B cell (primary cell): ENCODE measurements around the gene ANKS6. TPM values are rescaled to one million over a fixed set of nuclear protein-coding genes. Genes with fewer than 3 reads are reported as not detected.

ENCODE experiments used
- ATAC-seq: fragments of 200-7000 bp; cut with Tn5 transposase; one replicate; pipeline ENCODE4 v1.10.0; 2021; ENCODE audit warnings: low read depth, mild to moderate bottlenecking, moderate number of reproducible peaks, moderate library complexity
- CTCF ChIA-PET: fragments of 350-600 bp; sonication (Branson Sonifier 250); formaldehyde crosslinking; loops from one replicate; lab custom pipeline; 2021; ENCODE audit warnings: antibody characterized with exemption, inconsistent platforms; lab: Charles Lee
- POLR2A ChIA-PET: fragments of 350-600 bp; sonication (Branson Sonifier 250); formaldehyde crosslinking; loops from one replicate; lab custom pipeline; 2021; ENCODE audit warnings: antibody characterized with exemption; lab: Charles Lee
- DNase-seq: peaks from one replicate; pipeline ENCODE4 v3.0.0; 2013
- H2AFZ ChIP-seq: 2 replicates; pipeline ENCODE4 v1.6.1; 2012; ENCODE audit warnings: mild to moderate bottlenecking, low read depth, low read length; ENCODE audit not compliant: insufficient read depth, poor library complexity, severe bottlenecking
- H3K27ac ChIP-seq, 2 donors: 1 replicate in 1 of 2; 2 replicates in 1 of 2; pipeline ENCODE4 v1.5.1; 2012 to 2013; ENCODE audit warnings: low read length in 2 of 2, mild to moderate bottlenecking in 2 of 2, moderate library complexity in 1 of 2
- H3K27me3 ChIP-seq, 4 experiments: fragments of 200-600 bp in 1 of 4; sonication (generic) in 1 of 4; replicated peaks in 1 of 4; 1 replicate in 2 of 4; 2 replicates in 2 of 4; pipeline versions ENCODE4 v1.6.1 to v1.7.0; 2013 to 2016; ENCODE audit warnings: low read length in 3 of 4, mild to moderate bottlenecking in 2 of 4, mixed read lengths in 1 of 4, moderate library complexity in 1 of 4; ENCODE audit not compliant: insufficient read depth in 4 of 4, control insufficient read depth in 3 of 4; ENCODE audit errors: control extremely low read depth in 1 of 4
- H3K36me3 ChIP-seq, 2 experiments: replicated peaks in 1 of 2; 1 replicate in 1 of 2; 2 replicates in 1 of 2; pipeline versions ENCODE4 v1.6.1 to v1.7.1; 2013; ENCODE audit warnings: low read length in 1 of 2; ENCODE audit not compliant: insufficient read depth in 2 of 2, control insufficient read depth in 1 of 2; ENCODE audit errors: control extremely low read depth in 1 of 2, extremely low read depth in 1 of 2
- H3K4me1 ChIP-seq, 2 donors: fragments of 200-600 bp in 1 of 2; sonication (generic) in 1 of 2; 1 replicate in 1 of 2; 2 replicates in 1 of 2; pipeline versions ENCODE4 v1.5.1 to v1.6.1; 2013 to 2017; ENCODE audit warnings: low read length in 2 of 2; ENCODE audit not compliant: control insufficient read depth in 2 of 2, insufficient read depth in 2 of 2
- H3K4me2 ChIP-seq: replicated peaks from 2 replicates; pipeline ENCODE3; 2012; ENCODE audit warnings: mild to moderate bottlenecking, low read depth, low read length; ENCODE audit not compliant: poor library complexity, severe bottlenecking
- H3K4me3 ChIP-seq, 5 experiments: fragments of 200-600 bp in 1 of 5; sonication (generic) in 1 of 5; 1 replicate in 3 of 5; 2 replicates in 2 of 5; pipeline versions ENCODE4 v1.5.1 to v1.7.0; 2011 to 2016; ENCODE audit warnings: low read length in 4 of 5, mild to moderate bottlenecking in 4 of 5, low read depth in 2 of 5, control low read depth in 1 of 5, moderate library complexity in 1 of 5; ENCODE audit not compliant: insufficient read depth in 1 of 5; ENCODE audit errors: control extremely low read depth in 1 of 5, extremely low read depth in 1 of 5
- H3K79me2 ChIP-seq: fragments of 200-600 bp; sonication (generic); one replicate; pipeline ENCODE4 v1.6.0; 2016; ENCODE audit warnings: low read length; ENCODE audit not compliant: control insufficient read depth, insufficient read depth
- H3K9ac ChIP-seq: fragments of 200-600 bp; sonication (generic); 2 replicates; pipeline ENCODE4 v1.6.1; 2017; ENCODE audit warnings: mild to moderate bottlenecking, low read length, moderate library complexity
- H3K9me3 ChIP-seq, 3 donors: one replicate each; pipeline versions ENCODE4 v1.6.1 to v1.7.1; 2013; ENCODE audit warnings: low read length in 2 of 3; ENCODE audit not compliant: control insufficient read depth in 2 of 3, insufficient read depth in 1 of 3; ENCODE audit errors: control extremely low read depth in 1 of 3
- H4K20me1 ChIP-seq: 2 replicates; pipeline ENCODE4 v1.6.0; 2012; ENCODE audit warnings: mild to moderate bottlenecking, low read length; ENCODE audit not compliant: insufficient read depth, control insufficient read depth, poor library complexity, severe bottlenecking
- H3K27ac Mint-ChIP-seq: one replicate; pipeline ENCODE4 v1.8.0; 2021; ENCODE audit warnings: mixed read lengths
- H3K27me3 Mint-ChIP-seq: one replicate; pipeline ENCODE4 v1.8.0; 2021; ENCODE audit warnings: mixed read lengths
- H3K4me1 Mint-ChIP-seq: one replicate; pipeline ENCODE4 v1.8.0; 2021; ENCODE audit warnings: mixed read lengths
- H3K4me3 Mint-ChIP-seq: one replicate; pipeline ENCODE4 v1.8.0; 2021; ENCODE audit warnings: mixed read lengths
- H3K9me3 Mint-ChIP-seq: one replicate; pipeline ENCODE4 v1.8.0; 2022; ENCODE audit warnings: mixed read lengths; ENCODE audit not compliant: insufficient read depth
- EZH2 ChIP-seq: IDR thresholded peaks from 2 replicates; pipeline ENCODE4 v1.6.1; 2012; ENCODE audit warnings: borderline replicate concordance, low read depth, mild to moderate bottlenecking, moderate library complexity, low read length; ENCODE audit not compliant: insufficient read depth, poor library complexity, severe bottlenecking
- WGBS: methylation state at CpG from one replicate; pipeline ENCODE4 v1.1.5; 2013; ENCODE audit warnings: missing lambda C conversion rate; ENCODE audit not compliant: insufficient coverage; 5-methylcytosine and 5-hydroxymethylcytosine counted together
- intact Hi-C: fragments of 100-400 bp; cut with micrococcal nuclease; formaldehyde crosslinking; loops from one replicate; pipeline ENCODE4 v1.10.0; 2022
- polyA plus RNA-seq: library from polyadenylated mRNA; depleted of rRNA; stranded (reverse); fragments of >200 nt; gene quantifications from 2 replicates; pipeline ENCODE4 v1.2.3, GENCODE V29; 2012
- total RNA-seq, 2 donors: library from RNA; stranded (reverse); fragments of 120-200 nt in 1 of 2; gene quantifications; 1 replicate in 1 of 2; 2 replicates in 1 of 2; pipeline versions ENCODE4 v1.2.3 to v1.2.4, GENCODE V29; 2013 to 2022
- TF ChIP-seq, protein P1 (sequence below): fragments of 200-600 bp; IDR thresholded peaks from one replicate; pipeline ENCODE4 v1.8.0; 2022; ENCODE audit warnings: antibody characterized with exemption, mild to moderate bottlenecking

Gene ANKS6
- total and polyA plus RNA-seq, 2 donors (not counting 1 experiment from before 2014, with no cell fraction given) = 11.4 to 16.1 TPM

DNA sequence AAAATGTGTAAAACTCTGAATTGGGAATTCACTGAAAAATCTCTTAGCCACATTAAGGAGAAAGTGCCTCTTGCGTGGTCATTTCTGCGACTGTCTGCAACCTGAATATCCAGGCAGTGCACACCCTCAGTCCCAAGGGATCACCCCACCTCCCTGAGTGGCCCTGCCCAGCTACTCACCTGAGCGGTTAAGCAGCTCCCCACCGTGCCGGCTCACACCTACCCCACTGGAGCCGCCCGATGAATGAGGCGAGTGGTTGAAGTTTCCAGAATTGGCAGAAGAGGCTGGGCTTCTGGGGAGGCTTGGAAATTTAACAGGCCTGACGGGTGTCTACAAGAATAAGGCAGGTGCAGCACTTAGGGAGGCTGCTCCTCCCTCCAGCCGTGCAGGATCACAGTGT lies 25.6 kb downstream of the ANKS6 start:
- H3K4me1 ChIP-seq = no peaks in the 10 kb centered on the region
- WGBS = 99% methylated on average over 9 of the region's 10 CpGs
- H3K79me2 ChIP-seq = no peaks in the 10 kb centered on the region
- DNase-seq (no peak), ATAC-seq (no peak)
- H3K27ac ChIP-seq = no peak overlapping the region
- no peak overlapping the region for H3K4me3 Mint-ChIP-seq
- H3K4me1 Mint-ChIP-seq = no peaks in the 10 kb centered on the region
- ChIA-PET POLR2A (no interaction called here), CTCF (no interaction called here)
- H2AFZ ChIP-seq = no peak overlapping the region
- H3K4me3 ChIP-seq = no peak overlapping the region
- no peaks in the 10 kb centered on the region for H3K27me3 Mint-ChIP-seq
- H3K9me3 Mint-ChIP-seq = no peaks in the 10 kb centered on the region
- no peaks in the 10 kb centered on the region for H3K9me3 ChIP-seq
- H3K4me2 ChIP-seq = no peak overlapping the region
- H3K27me3 ChIP-seq = no peaks in the 10 kb centered on the region
- H4K20me1 ChIP-seq = no peaks in the 10 kb centered on the region
- no peak overlapping the region for H3K27ac Mint-ChIP-seq
- TF ChIP-seq EZH2 = no peak
- TF ChIP-seq, protein P1, sequence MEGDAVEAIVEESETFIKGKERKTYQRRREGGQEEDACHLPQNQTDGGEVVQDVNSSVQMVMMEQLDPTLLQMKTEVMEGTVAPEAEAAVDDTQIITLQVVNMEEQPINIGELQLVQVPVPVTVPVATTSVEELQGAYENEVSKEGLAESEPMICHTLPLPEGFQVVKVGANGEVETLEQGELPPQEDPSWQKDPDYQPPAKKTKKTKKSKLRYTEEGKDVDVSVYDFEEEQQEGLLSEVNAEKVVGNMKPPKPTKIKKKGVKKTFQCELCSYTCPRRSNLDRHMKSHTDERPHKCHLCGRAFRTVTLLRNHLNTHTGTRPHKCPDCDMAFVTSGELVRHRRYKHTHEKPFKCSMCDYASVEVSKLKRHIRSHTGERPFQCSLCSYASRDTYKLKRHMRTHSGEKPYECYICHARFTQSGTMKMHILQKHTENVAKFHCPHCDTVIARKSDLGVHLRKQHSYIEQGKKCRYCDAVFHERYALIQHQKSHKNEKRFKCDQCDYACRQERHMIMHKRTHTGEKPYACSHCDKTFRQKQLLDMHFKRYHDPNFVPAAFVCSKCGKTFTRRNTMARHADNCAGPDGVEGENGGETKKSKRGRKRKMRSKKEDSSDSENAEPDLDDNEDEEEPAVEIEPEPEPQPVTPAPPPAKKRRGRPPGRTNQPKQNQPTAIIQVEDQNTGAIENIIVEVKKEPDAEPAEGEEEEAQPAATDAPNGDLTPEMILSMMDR = no peak
- H3K36me3 ChIP-seq = peaks cover 0 to 31% of the 10 kb centered on the region in 2 experiments
- H3K9ac ChIP-seq = no peak overlapping the region
- intact Hi-C loops = no loop called here

DNA sequence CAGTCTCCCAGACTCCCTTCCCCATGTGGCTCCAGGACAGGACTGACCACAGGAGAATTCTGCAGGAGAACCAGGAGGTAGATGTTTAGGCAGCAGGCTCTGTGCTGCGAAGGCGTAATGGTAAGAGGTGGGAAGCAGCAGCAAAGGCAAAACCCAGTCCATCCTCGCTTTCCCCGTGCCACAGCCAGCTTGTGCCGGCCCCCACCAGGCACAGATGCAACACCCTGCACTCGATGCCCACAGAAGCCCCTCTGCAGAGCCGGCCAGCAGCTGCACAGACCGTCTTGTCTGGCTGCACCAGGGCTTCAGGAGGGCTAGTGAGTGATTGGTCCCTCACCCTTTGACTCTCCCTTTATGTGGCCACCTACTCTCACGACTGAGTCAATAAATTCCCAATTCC lies 28.0 kb downstream of the ANKS6 start:
- H3K4me3 Mint-ChIP-seq = no peak overlapping the region
- H3K27ac Mint-ChIP-seq = no peak overlapping the region
- ATAC-seq (no peak), DNase-seq (no peak)
- 99% methylated on average over 8 of the region's 9 CpGs for WGBS
- no peak overlapping the region for H3K27ac ChIP-seq
- intact Hi-C loops = no loop called here
- H3K79me2 ChIP-seq = no peaks in the 10 kb centered on the region
- H3K9me3 Mint-ChIP-seq = no peaks in the 10 kb centered on the region
- H3K4me1 ChIP-seq = no peaks in the 10 kb centered on the region
- H3K36me3 ChIP-seq = peaks cover 0 to 30% of the 10 kb centered on the region in 2 experiments
- H3K9me3 ChIP-seq = no peaks in the 10 kb centered on the region
- H3K4me2 ChIP-seq = no peak overlapping the region
- ChIA-PET POLR2A (no interaction called here), CTCF (interaction anchor here (3.1 kb wide), 1 partner anchor 7 kb away, joined by 12 read pairs; no protein-coding TSS in a partner anchor)
- no peaks in the 10 kb centered on the region for H3K27me3 ChIP-seq
- H3K4me1 Mint-ChIP-seq = no peaks in the 10 kb centered on the region
- H3K9ac ChIP-seq = no peak overlapping the region
- H2AFZ ChIP-seq = no peak overlapping the region
- H4K20me1 ChIP-seq = no peaks in the 10 kb centered on the region
- TF ChIP-seq, protein P1 = no peak
- TF ChIP-seq EZH2 = no peak
- H3K27me3 Mint-ChIP-seq = no peaks in the 10 kb centered on the region
- no peak overlapping the region for H3K4me3 ChIP-seq
